CD14-positive monocyte (primary cell): Measurements from ENCODE around the gene KLHDC9. TPM values are rescaled to one million over a fixed set of nuclear protein-coding genes. Genes with fewer than 3 reads are reported as not detected.

Experiments
- DNase-seq, 3 donors: peaks; one replicate each; pipeline ENCODE4 v3.0.0-alpha.2; 2011 to 2022
- H2AFZ ChIP-seq: 2 replicates; pipeline ENCODE4 v1.6.0; 2012; ENCODE audit warnings: mild to moderate bottlenecking, low read depth, low read length, inconsistent platforms; ENCODE audit not compliant: insufficient read depth, poor library complexity, severe bottlenecking
- H3K27ac ChIP-seq, 2 donors: 1 replicate in 1 of 2; 2 replicates in 1 of 2; pipeline ENCODE4 v1.5.1; 2012 to 2013; ENCODE audit warnings: low read length in 2 of 2, control low read depth in 1 of 2, inconsistent platforms in 1 of 2, low read depth in 1 of 2, mild to moderate bottlenecking in 1 of 2
- H3K27me3 ChIP-seq, 2 donors: one replicate each; pipeline versions ENCODE4 v1.6.0 to v1.6.1; 2011 to 2013; ENCODE audit warnings: low read length in 2 of 2; ENCODE audit not compliant: control insufficient read depth in 2 of 2, insufficient read depth in 2 of 2
- H3K36me3 ChIP-seq, 2 donors: replicated peaks in 1 of 2; 1 replicate in 1 of 2; 2 replicates in 1 of 2; pipeline versions ENCODE4 v1.5.1 to v1.6.1; 2012 to 2013; ENCODE audit warnings: low read length in 2 of 2, control low read depth in 1 of 2, inconsistent platforms in 1 of 2, mild to moderate bottlenecking in 1 of 2; ENCODE audit not compliant: insufficient read depth in 2 of 2, control insufficient read depth in 1 of 2
- H3K4me1 ChIP-seq, 2 donors: 1 replicate in 1 of 2; 2 replicates in 1 of 2; pipeline versions ENCODE4 v1.5.1 to v1.6.1; 2012 to 2013; ENCODE audit warnings: low read length in 2 of 2, control low read depth in 1 of 2, inconsistent platforms in 1 of 2, mild to moderate bottlenecking in 1 of 2, moderate library complexity in 1 of 2; ENCODE audit not compliant: insufficient read depth in 2 of 2, control insufficient read depth in 1 of 2
- H3K4me2 ChIP-seq: replicated peaks from 2 replicates; pipeline ENCODE3; 2012; ENCODE audit warnings: low read length, moderate library complexity, mild to moderate bottlenecking; ENCODE audit not compliant: poor library complexity, severe bottlenecking; ENCODE audit errors: extremely low read depth
- H3K4me3 ChIP-seq, 3 experiments: fragments of 200-600 bp in 1 of 3; sonication (generic) in 1 of 3; replicated peaks in 1 of 3; 1 replicate in 2 of 3; 2 replicates in 1 of 3; pipeline ENCODE4 v1.5.1; 2011 to 2013; ENCODE audit warnings: low read length in 3 of 3, mild to moderate bottlenecking in 3 of 3, control low read depth in 2 of 3, low read depth in 2 of 3, inconsistent platforms in 1 of 3, moderate library complexity in 1 of 3
- H3K79me2 ChIP-seq: 2 replicates; pipeline ENCODE4 v1.6.0; 2012; ENCODE audit warnings: mild to moderate bottlenecking, control low read depth, inconsistent platforms, low read length, moderate library complexity; ENCODE audit not compliant: insufficient read depth
- H3K9ac ChIP-seq: 2 replicates; pipeline ENCODE4 v1.6.0; 2017; ENCODE audit warnings: low read length, mild to moderate bottlenecking; ENCODE audit not compliant: insufficient read depth, poor library complexity, severe bottlenecking
- H3K9me3 ChIP-seq, 2 donors: replicated peaks in 1 of 2; 1 replicate in 1 of 2; 2 replicates in 1 of 2; pipeline versions ENCODE4 v1.5.1 to v1.6.1; 2012 to 2013; ENCODE audit warnings: low read length in 2 of 2, control low read depth in 1 of 2; ENCODE audit not compliant: control insufficient read depth in 1 of 2, insufficient read depth in 1 of 2
- H4K20me1 ChIP-seq: 2 replicates; pipeline ENCODE4 v1.6.0; 2012; ENCODE audit warnings: mild to moderate bottlenecking, low read length, control low read depth, moderate library complexity; ENCODE audit not compliant: insufficient read depth
- H3K27ac Mint-ChIP-seq, 7 donors: one replicate each; pipeline ENCODE4 v1.8.0; 2020; ENCODE audit warnings: mild to moderate bottlenecking in 7 of 7, mixed read lengths in 7 of 7, moderate library complexity in 6 of 7, inconsistent platforms in 2 of 7
- H3K27me3 Mint-ChIP-seq, 3 donors: one replicate each; pipeline ENCODE4 v1.8.0; 2021 to 2022; ENCODE audit warnings: low read depth in 3 of 3, mild to moderate bottlenecking in 3 of 3, mixed read lengths in 3 of 3, moderate library complexity in 3 of 3, inconsistent platforms in 1 of 3
- H3K36me3 Mint-ChIP-seq, 2 donors: one replicate each; pipeline ENCODE4 v1.8.0; 2020; ENCODE audit warnings: mixed read lengths in 2 of 2, inconsistent platforms in 1 of 2, mild to moderate bottlenecking in 1 of 2
- H3K4me1 Mint-ChIP-seq: one replicate; pipeline ENCODE4 v1.8.0; 2020; ENCODE audit warnings: mild to moderate bottlenecking, mixed read lengths
- H3K4me3 Mint-ChIP-seq, 2 donors: one replicate each; pipeline ENCODE4 v1.8.0; 2020; ENCODE audit warnings: mild to moderate bottlenecking in 2 of 2, mixed read lengths in 2 of 2, moderate library complexity in 1 of 2
- H3K9me3 Mint-ChIP-seq, 7 donors: one replicate each; pipeline ENCODE4 v1.8.0; 2020 to 2022; ENCODE audit warnings: mixed read lengths in 7 of 7, mild to moderate bottlenecking in 6 of 7, moderate library complexity in 6 of 7, inconsistent platforms in 2 of 7
- WGBS: methylation state at CpG from one replicate; pipeline ENCODE4 v1.1.5; 2013; ENCODE audit warnings: missing lambda C conversion rate; ENCODE audit not compliant: insufficient coverage; 5-methylcytosine and 5-hydroxymethylcytosine counted together
- intact Hi-C, 2 donors: fragments of 100-400 bp; cut with micrococcal nuclease; formaldehyde crosslinking; loops; one replicate each; pipeline versions ENCODE4 v1.15.0 to v1.15.1; 2023
- polyA plus RNA-seq, 3 donors: library from polyadenylated mRNA; depleted of rRNA in 1 of 3; unstranded in 2 of 3; stranded (reverse) in 1 of 3; fragments of 300-500 nt in 2 of 3; fragments of >200 nt in 1 of 3; fragmentation: Illumina TruSeq in 2 of 3; gene quantifications; 1 replicate in 2 of 3; 2 replicates in 1 of 3; pipeline ENCODE4 v1.2.3, GENCODE V29; 2012 to 2021
- TF ChIP-seq, protein P1 (sequence below): fragments of 200-600 bp; IDR thresholded peaks from one replicate; pipeline ENCODE4 v1.8.0; 2022; ENCODE audit warnings: antibody characterized with exemption, mild to moderate bottlenecking

Gene KLHDC9
- polyA plus RNA-seq, 3 donors: 0.08 TPM; not detected in 2

DNA sequence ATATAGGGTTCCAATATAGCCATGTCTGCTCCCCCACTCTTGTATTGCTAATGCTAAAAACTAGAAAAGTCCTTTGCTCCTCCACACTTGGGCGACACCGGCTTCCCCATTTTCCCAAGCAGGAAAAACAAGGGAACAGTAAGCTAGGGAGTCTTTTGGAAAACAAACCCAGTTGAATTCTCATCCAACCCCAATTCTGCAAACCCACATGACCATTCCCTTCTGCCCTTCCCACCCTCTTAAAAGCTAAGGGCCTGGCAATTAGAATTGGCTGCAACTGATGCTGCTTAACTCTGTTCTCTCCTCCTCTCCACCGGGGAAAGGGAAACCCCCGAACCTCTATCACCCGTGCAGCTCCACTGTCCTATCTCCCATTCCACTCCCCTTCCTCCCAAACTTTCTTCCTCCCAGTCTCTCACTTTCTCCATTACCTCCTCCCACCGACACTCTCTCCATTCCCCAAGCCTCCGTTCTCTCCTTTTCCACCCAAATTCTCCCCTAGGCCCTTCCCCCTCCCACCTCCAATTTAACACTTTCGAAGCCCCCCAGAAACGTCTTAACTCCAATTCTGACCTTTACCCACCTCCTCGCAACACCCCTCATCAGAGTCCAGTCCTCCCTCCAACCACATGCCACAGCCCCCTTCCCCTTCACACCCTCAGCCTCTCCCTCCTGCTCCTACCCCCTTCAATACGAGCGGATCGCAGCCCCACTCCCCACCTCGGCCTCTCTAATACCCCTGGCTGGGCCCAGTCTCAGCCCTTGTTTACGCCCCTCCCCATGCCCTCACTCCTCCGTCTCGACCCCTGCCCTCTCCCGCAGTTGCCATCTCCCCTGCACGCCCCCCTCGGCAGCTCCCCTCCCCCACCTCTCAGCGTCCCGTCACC lies 33.6 kb downstream of the KLHDC9 start:
- Histone ChIP-seq H3K4me1 (peaks cover 54 to 72% of the 10 kb centered on the region in 2 donors), H3K36me3 (peaks cover 11 to 38% of the 10 kb centered on the region in 2 donors), H3K4me2 (peak overlapping the region; percentile 100), H3K4me3 (peak overlapping the region; percentile 81 to 98 (median 95)), H3K9me3 (no peaks in the 10 kb centered on the region), H2AFZ (peak overlapping the region; percentile 84), H4K20me1 (peaks cover 19% of the 10 kb centered on the region), H3K27ac (peak overlapping the region; percentile 94 to 95), H3K79me2 (peaks cover 94% of the 10 kb centered on the region), H3K27me3 (no peaks in the 10 kb centered on the region), H3K9ac (peak overlapping the region; percentile 86)
- intact Hi-C loops: loop anchor here (2.0 to 5.0 kb wide), 2 partner anchors 13 to 59 kb away; partner anchors contain the start of genes NIT1 (in 1 of the 2) and PFDN2 (in 1 of the 2)
- Mint-ChIP-seq H3K27ac (peak overlapping the region in 5 of 7 donors; percentile 56 to 96 (median 86)), H3K27me3 (peaks cover 0 to 2% (median 0%) of the 10 kb centered on the region in 3 donors), H3K9me3 (no peaks in the 10 kb centered on the region), H3K4me1 (peaks cover 65% of the 10 kb centered on the region), H3K4me3 (no peak overlapping the region), H3K36me3 (peaks cover 27 to 33% of the 10 kb centered on the region in 2 donors)
- no peak for DNase-seq
- 9% methylated on average over 21 of the region's 22 CpGs for WGBS
- TF ChIP-seq, protein P1, sequence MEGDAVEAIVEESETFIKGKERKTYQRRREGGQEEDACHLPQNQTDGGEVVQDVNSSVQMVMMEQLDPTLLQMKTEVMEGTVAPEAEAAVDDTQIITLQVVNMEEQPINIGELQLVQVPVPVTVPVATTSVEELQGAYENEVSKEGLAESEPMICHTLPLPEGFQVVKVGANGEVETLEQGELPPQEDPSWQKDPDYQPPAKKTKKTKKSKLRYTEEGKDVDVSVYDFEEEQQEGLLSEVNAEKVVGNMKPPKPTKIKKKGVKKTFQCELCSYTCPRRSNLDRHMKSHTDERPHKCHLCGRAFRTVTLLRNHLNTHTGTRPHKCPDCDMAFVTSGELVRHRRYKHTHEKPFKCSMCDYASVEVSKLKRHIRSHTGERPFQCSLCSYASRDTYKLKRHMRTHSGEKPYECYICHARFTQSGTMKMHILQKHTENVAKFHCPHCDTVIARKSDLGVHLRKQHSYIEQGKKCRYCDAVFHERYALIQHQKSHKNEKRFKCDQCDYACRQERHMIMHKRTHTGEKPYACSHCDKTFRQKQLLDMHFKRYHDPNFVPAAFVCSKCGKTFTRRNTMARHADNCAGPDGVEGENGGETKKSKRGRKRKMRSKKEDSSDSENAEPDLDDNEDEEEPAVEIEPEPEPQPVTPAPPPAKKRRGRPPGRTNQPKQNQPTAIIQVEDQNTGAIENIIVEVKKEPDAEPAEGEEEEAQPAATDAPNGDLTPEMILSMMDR: no peak

DNA sequence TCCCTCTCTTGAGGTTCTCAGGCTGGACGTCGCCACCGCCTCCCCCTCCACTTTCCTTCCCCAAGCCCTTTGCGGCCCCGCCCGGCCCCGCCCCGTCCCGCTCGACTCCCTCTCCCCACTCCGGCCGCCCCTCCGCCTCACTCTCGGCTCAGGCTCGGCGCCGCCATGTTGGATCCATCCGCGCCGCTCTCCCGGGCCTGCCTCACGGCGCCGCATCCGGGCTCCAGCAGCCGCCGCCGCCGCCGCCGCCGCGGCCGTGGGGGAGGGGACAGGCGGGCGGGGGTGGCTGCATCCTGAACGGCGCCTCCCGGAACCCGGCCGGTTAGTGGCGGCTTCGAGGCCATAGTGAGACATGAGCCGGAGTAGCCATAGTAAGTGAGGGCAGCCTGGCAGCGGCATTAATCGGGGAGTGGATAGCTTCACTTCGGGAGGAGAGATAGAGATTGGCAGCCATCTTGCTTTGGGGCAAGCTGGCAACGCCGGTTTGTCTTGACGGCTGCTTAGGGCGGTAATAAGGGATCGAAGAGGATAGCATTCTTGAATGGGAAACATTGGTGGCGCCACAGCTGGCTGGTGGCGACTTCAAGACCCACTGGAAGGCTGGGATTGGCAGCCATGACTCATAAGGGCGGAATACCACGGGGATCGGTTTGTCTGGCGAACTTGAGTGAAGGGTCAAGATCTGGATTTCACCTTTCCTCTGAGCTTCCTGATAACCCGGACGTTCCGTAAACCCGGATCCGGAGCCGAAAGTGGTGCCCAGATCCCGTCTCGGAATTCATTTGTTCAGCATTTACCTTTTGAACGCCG lies 34.5 kb downstream of the KLHDC9 start, which contains the start of gene DEDD:
Gene DEDD, minus strand, starts transcription at position 258 of the 810 bp plus-strand sequence. CDS start 8,205 bp downstream, outside the sequence.
- TF ChIP-seq, protein P1: no peak
- peaks cover 10 to 30% of the 10 kb centered on the region in 2 donors for H3K36me3 ChIP-seq
- H3K4me2 ChIP-seq: peak within 1 kb of the TSS; percentile 100
- H3K27ac ChIP-seq: peak within 1 kb of the TSS; percentile 94 to 95
- H3K4me1 ChIP-seq: peaks cover 54 to 72% of the 10 kb centered on the region in 2 donors
- peak within 1 kb of the TSS; percentile 84 for H2AFZ ChIP-seq
- Mint-ChIP-seq H3K36me3 (peaks cover 22 to 28% of the 10 kb centered on the region in 2 donors), H3K9me3 (no peaks in the 10 kb centered on the region), H3K27ac (peak within 1 kb of the TSS in 4 of 7 donors; percentile 84 to 96 (median 89)), H3K4me1 (peaks cover 65% of the 10 kb centered on the region), H3K4me3 (no peak within 1 kb of the TSS), H3K27me3 (peaks cover 0 to 2% (median 0%) of the 10 kb centered on the region in 3 donors)
- H3K4me3 ChIP-seq: peak within 1 kb of the TSS; percentile 81 to 98 (median 95)
- peak; percentile 89 to 93 (median 93) for DNase-seq
- H3K9ac ChIP-seq: peak within 1 kb of the TSS; percentile 86
- WGBS: under 1% methylated on average over 57 of the region's 68 CpGs
- H3K79me2 ChIP-seq: peaks cover 94% of the 10 kb centered on the region
- intact Hi-C loops: loop anchor here (2.0 to 5.0 kb wide), 2 partner anchors 14 to 60 kb away; partner anchors contain the start of genes NIT1 (in 1 of the 2) and PFDN2 (in 1 of the 2)
- no peaks in the 10 kb centered on the region for H3K27me3 ChIP-seq
- peaks cover 11% of the 10 kb centered on the region for H4K20me1 ChIP-seq
- H3K9me3 ChIP-seq: no peaks in the 10 kb centered on the region
